ENCODE data around the gene TRMT61A.
A peak's percentile ranks its signal among the peaks of the same experiment; 100 is the strongest.

Gene TRMT61A

DNA sequence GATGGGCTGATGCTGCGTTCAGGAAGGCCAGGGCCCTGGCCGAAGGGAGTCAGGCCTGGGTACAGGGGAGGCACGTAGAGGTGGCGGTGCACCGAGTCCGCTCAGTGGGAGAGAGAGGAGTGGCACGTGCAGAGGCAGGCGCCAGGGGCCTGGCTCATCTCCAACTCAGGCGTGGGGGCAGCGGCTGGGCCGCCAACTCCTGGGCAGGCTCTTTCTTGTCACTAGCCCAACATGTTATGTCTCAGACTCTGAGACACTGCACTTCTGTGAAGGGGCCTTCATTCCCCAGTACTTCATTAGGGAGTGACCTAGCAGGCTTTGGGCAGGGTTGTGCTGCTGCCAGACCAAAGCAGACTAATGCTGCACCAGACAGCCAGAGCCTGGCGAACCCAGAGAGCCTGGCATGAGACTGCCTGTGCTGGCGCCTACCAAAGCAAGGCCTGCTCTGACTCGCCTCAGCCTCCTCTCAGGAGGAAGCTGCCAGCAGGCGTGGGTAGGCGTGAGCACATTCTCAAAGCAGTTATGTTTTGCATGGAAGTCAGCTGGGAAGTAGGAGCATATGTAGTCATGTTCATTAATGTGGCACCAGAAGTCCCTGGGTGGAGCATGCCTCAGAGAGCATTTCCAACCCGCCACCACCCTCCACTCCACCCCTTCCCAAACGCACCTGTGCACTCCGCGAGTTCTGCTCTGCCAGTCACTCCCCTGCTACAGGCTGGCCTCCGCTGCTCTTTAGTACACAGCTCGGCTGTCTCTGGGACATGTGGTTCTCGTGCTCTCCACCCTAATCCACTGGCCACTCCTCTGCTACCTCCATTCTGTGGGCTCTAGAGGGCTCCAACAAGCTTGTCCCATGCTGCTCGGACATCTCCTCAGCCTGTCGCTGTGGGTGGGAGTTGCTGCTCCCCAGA, 16.0 kb upstream of the TRMT61A start:
- Histone ChIP-seq H3K4me1 (ENCODE audit: insufficient read depth, low read length) (peaks cover 19% of the 10 kb centered on the region), H3K4me3 (ENCODE audit: low read length) (no peak overlapping the region), H2AFZ (ENCODE audit: low read depth, low read length) (no peak overlapping the region), H3K9me3 (ENCODE audit: low read length) (no peaks in the 10 kb centered on the region), H3K36me3 (ENCODE audit: insufficient read depth, low read length) (peaks cover 41% of the 10 kb centered on the region), H3K27me3 (ENCODE audit: insufficient read depth, low read length) (no peaks in the 10 kb centered on the region)

DNA sequence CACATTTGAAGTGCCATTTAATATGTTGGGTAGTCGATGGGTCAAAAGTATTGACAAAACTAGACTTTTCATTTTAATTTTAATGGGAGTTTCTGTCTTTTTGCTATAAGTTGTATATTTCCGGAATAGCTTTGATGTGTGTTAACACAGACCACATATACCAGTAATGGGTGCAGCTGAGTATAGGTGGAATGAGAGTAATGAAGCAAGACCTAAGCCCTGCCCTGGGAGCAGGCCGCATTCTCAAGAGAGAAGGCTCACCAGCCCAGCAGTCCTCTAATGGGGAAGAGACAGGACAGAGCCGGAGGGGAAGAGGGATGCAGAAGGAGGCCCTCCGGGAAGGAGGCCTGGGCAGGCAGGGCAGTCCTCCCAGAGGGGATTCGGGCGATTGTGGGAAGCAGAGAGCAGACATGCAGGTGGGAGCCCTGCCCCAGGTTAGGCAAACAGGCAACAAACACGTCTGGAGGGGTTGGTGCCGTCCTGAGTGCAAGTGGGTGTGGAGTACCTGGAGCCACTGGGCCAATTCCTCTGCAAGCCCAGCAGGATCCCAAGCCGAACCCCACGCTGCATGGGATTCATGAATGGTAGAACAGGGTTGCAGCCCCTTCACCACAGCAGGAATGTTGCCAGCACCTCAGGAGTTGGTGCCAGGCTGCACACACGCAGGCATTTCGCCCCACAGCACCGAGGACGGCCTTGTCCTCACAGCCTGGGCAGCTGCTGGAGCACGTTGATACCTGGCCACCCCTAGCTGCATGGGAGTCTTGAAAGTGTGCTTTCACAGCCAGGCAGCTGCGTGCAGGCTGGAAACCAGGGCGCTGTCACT, 14.2 kb upstream of the TRMT61A start:
- H3K9me3 ChIP-seq (ENCODE audit: low read length): no peaks in the 10 kb centered on the region
- peaks cover 39% of the 10 kb centered on the region for H3K36me3 ChIP-seq (ENCODE audit: insufficient read depth, low read length)
- H3K4me1 ChIP-seq (ENCODE audit: insufficient read depth, low read length): peaks cover 36% of the 10 kb centered on the region

DNA sequence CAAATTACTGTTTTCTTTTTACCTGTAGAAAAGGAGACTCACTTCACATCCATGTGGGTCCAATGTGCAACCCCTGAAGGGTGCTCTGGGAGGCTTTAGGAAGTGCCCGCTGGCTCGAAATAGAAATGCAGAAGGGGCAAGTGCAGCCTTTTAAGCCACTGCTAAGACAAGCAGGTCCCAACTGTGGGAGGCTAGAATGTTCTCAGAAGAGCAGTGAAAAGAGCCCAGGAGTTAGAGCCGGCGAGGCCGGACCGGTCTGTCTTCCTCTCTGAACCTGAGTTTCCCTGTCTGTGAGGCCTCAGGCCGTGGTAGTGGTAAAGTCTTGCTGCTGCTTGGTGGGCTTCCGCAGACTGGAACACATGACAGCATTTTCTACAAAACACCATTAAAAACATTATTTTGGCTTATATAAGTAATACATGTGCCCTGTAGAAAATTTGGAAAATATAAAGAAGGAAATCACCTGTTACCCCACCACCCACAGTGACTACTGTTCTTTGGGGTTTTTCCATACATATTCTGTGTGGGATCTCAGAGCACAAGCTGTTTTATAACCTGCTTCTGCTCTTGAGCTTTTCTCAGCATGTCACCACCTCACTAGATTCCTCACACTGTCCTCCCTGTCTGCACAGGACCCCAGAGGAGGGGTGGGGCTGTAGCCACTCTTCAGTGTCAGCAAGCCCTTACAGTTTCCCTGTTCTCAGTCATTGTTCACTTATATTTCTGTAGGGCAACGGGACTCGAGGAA, 12.4 kb upstream of the TRMT61A start:
- Histone ChIP-seq H2AFZ (ENCODE audit: low read depth, low read length) (no peak overlapping the region), H3K27me3 (ENCODE audit: insufficient read depth, low read length) (no peaks in the 10 kb centered on the region), H3K9me3 (ENCODE audit: low read length) (no peaks in the 10 kb centered on the region), H3K4me3 (ENCODE audit: low read length) (no peak overlapping the region), H3K4me1 (ENCODE audit: insufficient read depth, low read length) (peaks cover 45% of the 10 kb centered on the region), H3K36me3 (ENCODE audit: insufficient read depth, low read length) (peaks cover 33% of the 10 kb centered on the region)

More for the DNA sequence above, 14.2 kb upstream of the TRMT61A start:
- Histone ChIP-seq H3K27me3 (ENCODE audit: insufficient read depth, low read length) (no peaks in the 10 kb centered on the region), H2AFZ (ENCODE audit: low read depth, low read length) (no peak overlapping the region), H3K4me3 (ENCODE audit: low read length) (no peak overlapping the region)

DNA sequence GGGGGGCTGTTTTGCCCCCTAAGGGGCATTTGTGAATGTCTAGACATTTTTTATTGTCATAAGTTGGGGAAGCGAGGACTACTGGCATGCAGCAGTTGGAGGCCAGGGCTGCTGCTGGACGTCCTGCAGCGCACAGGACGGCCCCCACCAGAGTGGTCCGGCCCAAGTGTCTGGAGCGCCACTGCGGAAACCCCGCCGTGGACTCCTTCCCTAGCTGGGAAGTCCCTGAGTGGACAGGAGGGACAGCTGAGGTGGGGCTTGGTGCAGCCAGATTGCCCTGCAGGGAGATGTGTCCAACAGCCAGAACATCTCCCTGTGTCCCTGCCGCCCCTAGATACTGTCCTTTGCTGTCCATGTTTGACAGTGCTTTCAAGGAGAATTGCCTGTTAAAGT, 11.8 kb upstream of the TRMT61A start:
- Histone ChIP-seq H3K9me3 (ENCODE audit: low read length) (no peaks in the 10 kb centered on the region), H3K27me3 (ENCODE audit: insufficient read depth, low read length) (no peaks in the 10 kb centered on the region), H3K4me3 (ENCODE audit: low read length) (no peak overlapping the region), H3K4me1 (ENCODE audit: insufficient read depth, low read length) (peaks cover 45% of the 10 kb centered on the region), H3K36me3 (ENCODE audit: insufficient read depth, low read length) (peaks cover 32% of the 10 kb centered on the region), H2AFZ (ENCODE audit: low read depth, low read length) (no peak overlapping the region)

DNA sequence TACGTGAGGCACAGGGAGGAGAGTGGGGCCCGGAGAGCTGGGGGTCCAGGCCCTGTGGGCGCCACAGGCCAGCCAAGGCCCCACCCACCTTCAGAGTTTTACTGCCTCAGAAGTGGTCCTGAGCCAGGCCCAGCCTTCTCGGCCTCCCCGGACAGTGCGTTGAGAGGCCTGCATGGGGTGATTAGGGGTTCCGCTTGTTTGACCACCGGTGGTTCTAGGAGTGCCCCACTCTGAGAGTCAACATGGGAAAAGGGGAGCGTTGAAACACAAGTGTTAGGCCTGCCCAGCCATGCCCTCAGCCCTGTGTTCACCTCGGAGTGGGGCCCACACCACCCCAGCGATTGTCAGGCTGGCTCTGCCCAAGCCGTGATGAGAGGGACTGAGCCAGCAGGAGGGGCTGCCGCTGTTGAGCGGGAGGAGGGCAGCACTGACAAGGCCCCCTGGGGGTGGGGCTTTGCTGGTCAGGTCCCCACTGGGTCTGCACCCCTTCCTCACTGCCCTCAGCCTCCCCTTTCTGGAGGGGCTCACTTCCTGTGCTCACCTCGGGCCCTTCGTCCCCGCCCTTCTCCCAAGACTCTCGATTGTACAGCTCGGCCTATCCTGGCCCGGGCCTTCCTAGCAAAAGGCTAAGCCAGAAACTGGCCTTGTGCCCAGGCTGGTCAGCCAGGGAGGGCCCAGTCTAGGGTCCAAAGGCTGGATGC, 11.1 kb upstream of the TRMT61A start:
- Histone ChIP-seq H3K36me3 (ENCODE audit: insufficient read depth, low read length) (peaks cover 27% of the 10 kb centered on the region), H3K4me1 (ENCODE audit: insufficient read depth, low read length) (peaks cover 47% of the 10 kb centered on the region), H3K4me3 (ENCODE audit: low read length) (no peak overlapping the region), H3K9me3 (ENCODE audit: low read length) (no peaks in the 10 kb centered on the region), H2AFZ (ENCODE audit: low read depth, low read length) (no peak overlapping the region), H3K27me3 (ENCODE audit: insufficient read depth, low read length) (no peaks in the 10 kb centered on the region)

DNA sequence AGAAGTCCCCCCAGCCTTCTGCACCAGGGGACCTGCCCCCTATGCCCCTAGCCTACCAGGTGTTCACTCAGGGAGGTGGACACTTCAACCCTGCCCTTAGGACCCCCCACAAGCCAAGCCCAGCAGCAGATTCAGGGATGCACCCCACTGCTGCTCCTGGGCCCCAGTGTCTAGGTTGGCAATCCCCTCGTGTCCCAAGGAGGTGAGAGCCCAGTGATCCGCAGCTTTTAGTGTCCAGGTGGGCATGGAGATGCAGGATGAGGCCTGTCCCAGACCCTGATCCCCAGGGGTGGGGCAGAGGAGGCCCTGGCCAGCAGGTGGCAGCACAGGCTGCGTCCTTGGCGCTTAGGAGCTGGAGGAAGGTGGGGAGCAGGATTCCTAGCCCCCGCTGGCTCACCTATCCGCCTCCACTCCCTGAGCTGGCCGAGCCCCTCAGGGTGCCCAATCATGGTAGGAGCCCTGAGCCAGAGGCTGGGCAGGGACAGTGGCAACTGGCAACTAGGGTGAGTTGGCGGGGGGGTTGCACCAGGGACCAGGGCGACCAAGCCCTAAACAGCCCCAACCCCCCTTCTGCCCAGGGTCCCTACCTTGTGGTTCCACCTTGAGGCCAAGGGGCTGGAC, 10.5 kb upstream of the TRMT61A start:
- H3K36me3 ChIP-seq (ENCODE audit: insufficient read depth, low read length): peaks cover 25% of the 10 kb centered on the region
- no peak overlapping the region for H2AFZ ChIP-seq (ENCODE audit: low read depth, low read length)
- no peaks in the 10 kb centered on the region for H3K27me3 ChIP-seq (ENCODE audit: insufficient read depth, low read length)
- H3K9me3 ChIP-seq (ENCODE audit: low read length): no peaks in the 10 kb centered on the region
- peaks cover 53% of the 10 kb centered on the region for H3K4me1 ChIP-seq (ENCODE audit: insufficient read depth, low read length)
- H3K4me3 ChIP-seq (ENCODE audit: low read length): no peak overlapping the region

DNA sequence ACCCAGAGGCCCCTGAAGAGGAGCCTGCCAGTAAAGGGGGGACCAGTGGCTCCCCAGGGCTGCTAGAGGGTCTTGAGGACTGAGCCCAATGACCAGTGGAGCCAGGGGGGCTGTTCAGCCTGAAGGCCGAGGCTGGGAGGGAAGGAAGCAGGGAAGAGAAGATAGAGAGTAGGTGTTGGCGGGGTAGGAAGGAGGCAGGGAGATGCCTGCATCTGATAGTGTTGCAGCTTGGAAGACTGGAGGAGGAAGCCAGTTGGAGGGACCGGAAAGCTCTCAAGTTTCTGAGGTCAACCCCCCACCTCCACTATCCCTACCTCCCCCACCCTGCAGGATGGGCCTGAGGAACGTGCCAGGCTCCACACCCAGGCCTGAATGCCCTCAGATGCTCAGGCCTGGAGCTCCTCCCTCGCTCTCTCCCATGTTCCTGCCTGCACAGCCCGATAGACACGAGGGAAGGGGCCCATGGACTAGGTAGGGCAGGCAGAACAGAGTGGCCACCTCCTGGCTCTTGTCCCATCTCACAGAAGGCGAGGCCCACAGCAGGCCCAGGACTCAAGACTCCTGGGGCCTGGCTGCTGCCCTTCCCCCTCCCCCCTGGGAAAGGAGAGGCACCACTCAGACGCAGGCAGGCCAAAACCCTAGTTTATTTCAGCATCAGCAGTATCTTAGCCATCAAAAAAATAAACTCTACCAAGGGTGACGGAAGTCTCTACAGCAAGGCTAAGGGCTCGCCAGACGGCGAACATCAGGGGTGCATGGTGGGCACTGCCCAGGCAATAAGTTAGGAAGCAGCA, 9.8 kb upstream of the TRMT61A start:
- Histone ChIP-seq H3K27me3 (ENCODE audit: insufficient read depth, low read length) (no peaks in the 10 kb centered on the region), H3K36me3 (ENCODE audit: insufficient read depth, low read length) (peaks cover 25% of the 10 kb centered on the region), H2AFZ (ENCODE audit: low read depth, low read length) (no peak overlapping the region), H3K4me1 (ENCODE audit: insufficient read depth, low read length) (peaks cover 56% of the 10 kb centered on the region), H3K4me3 (ENCODE audit: low read length) (peak overlapping the region; percentile 84), H3K9me3 (ENCODE audit: low read length) (no peaks in the 10 kb centered on the region)

DNA sequence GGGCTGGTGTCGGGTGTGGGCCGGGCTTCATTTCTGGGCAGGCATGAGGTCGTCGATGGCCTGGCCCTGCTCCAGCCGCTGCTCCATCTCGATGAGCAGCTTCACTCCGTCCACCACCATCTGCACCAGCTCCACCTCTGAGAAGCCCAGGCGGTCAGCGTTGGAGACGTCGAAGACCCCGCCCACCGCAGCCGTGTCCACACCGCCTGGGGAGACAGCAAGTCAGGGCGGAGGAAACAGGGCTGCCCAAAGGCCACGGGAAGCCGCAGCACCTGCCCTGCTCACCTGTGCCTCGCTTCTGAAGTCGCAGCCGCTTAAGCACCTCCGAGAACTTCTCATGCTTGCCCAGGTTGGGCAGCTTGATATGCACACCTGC, 9.2 kb upstream of the TRMT61A start:
- Histone ChIP-seq H3K9me3 (ENCODE audit: low read length) (no peaks in the 10 kb centered on the region), H3K36me3 (ENCODE audit: insufficient read depth, low read length) (peaks cover 25% of the 10 kb centered on the region), H3K27me3 (ENCODE audit: insufficient read depth, low read length) (no peaks in the 10 kb centered on the region), H2AFZ (ENCODE audit: low read depth, low read length) (no peak overlapping the region), H3K4me3 (ENCODE audit: low read length) (peak overlapping the region; percentile 84), H3K4me1 (ENCODE audit: insufficient read depth, low read length) (peaks cover 62% of the 10 kb centered on the region)

DNA sequence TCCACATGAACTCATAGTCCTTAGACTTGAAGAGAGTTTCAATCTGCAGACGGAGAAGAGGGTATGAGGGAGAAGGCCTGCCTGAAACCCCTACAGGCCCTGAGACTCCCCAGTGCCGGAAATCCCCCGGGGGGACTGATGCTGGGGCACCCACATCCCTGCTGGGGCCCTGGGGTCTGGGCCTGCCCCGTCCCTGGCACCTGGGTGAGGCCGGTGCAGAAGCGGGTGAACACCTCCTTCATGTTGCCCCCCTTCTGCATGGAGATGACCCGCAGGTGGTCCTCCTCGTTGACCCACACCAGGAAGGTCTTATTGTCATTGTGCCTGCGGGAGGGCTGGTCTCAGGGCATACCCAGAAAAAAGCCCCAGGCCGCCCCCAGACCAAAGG, 8.7 kb upstream of the TRMT61A start:
- H3K4me1 ChIP-seq (ENCODE audit: insufficient read depth, low read length): peaks cover 63% of the 10 kb centered on the region
- H2AFZ ChIP-seq (ENCODE audit: low read depth, low read length): no peak overlapping the region
- peaks cover 23% of the 10 kb centered on the region for H3K36me3 ChIP-seq (ENCODE audit: insufficient read depth, low read length)
- peak overlapping the region; percentile 84 for H3K4me3 ChIP-seq (ENCODE audit: low read length)
- no peaks in the 10 kb centered on the region for H3K9me3 ChIP-seq (ENCODE audit: low read length)
- H3K27me3 ChIP-seq (ENCODE audit: insufficient read depth, low read length): no peaks in the 10 kb centered on the region

DNA sequence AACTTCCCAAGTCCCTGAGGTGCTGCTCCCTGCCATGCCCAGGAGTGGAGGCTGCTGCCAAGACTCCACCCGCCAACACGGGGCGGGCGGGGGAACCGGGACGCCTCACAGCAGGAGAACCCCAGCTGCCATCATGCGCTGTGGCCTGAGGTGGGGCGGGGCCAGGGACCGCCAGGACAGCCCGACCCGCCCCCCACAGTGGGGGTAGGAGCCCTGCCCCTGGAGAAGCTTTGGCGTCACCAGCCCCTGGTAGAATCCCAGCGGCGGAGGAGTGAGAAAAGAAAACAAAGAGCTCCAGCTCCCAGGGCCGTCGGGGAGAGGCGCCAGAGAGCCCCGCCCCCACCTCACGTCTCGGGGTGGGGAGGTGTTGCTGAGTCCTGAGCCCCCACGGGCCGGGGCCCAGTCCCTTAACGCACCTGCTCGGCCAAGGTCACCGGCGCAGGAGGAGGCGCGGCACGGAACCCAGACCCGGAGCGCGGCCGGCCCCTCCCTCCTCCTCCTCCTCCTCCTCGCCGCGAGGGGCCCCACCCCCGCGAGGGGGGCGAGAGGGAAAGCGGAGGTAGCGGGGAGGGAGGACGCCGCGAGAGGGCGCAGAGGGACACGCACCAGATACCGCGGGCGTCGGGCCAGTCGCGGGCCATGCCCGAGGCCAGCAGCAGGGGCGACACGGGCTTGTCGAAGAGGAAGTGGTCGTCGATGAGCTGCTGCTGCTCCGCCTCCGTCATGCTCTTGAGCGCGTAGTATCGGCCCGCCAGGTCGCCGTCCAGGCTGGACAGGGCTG, 8.1 kb upstream of the TRMT61A start:
- H3K4me1 ChIP-seq (ENCODE audit: insufficient read depth, low read length): peaks cover 63% of the 10 kb centered on the region
- H2AFZ ChIP-seq (ENCODE audit: low read depth, low read length): no peak overlapping the region
- H3K36me3 ChIP-seq (ENCODE audit: insufficient read depth, low read length): peaks cover 23% of the 10 kb centered on the region
- no peaks in the 10 kb centered on the region for H3K9me3 ChIP-seq (ENCODE audit: low read length)
- H3K4me3 ChIP-seq (ENCODE audit: low read length): peak overlapping the region; percentile 84
- no peaks in the 10 kb centered on the region for H3K27me3 ChIP-seq (ENCODE audit: insufficient read depth, low read length)

DNA sequence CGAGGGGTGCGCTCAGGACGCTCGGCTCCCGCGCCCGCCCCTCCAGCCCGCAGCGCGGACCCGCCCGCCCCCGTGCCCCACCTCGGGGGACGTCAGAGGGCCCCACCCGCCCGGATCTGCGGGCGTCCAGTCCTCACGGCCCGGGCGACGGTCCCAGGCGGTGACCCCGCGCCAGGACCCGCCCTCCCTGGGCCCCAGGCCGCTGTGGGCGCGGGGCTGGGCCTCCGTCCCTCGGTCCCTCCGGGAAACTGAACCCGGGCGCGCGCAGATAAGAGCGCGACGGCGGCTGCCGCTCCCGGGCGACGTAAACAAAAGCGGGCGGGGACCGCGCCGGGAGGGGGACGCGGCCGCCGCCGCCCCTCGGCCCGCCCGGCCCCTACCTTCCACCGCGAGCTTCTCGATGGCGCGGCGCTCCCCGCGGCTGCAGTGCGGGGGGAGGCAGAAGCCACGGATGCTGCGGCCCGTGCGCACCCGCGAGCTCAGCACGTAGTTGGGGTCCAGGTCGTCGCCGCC, 7.5 kb upstream of the TRMT61A start:
- no peak overlapping the region for H2AFZ ChIP-seq (ENCODE audit: low read depth, low read length)

More for the DNA sequence above, 7.5 kb upstream of the TRMT61A start:
- Histone ChIP-seq H3K9me3 (ENCODE audit: low read length) (no peaks in the 10 kb centered on the region), H3K27me3 (ENCODE audit: insufficient read depth, low read length) (no peaks in the 10 kb centered on the region), H3K36me3 (ENCODE audit: insufficient read depth, low read length) (peaks cover 23% of the 10 kb centered on the region), H3K4me3 (ENCODE audit: low read length) (peak overlapping the region; percentile 84), H3K4me1 (ENCODE audit: insufficient read depth, low read length) (peaks cover 59% of the 10 kb centered on the region)

All from neuron (in vitro differentiated cells).